Muscle of back (tissue), 13 donors: ENCODE results near the gene DESI2. TPM values are rescaled to one million over a fixed set of nuclear protein-coding genes. Genes with fewer than 3 reads are reported as not detected.

Experiments
- DNase-seq, 3 donors: peaks; one replicate each; pipeline versions ENCODE4 v3.0.0 to v3.0.0-alpha.2; 2013
- long read RNA-seq, 9 donors: transcript quantifications; one replicate each; lab custom pipeline, GENCODE V29; 2026
- polyA plus RNA-seq, 10 donors: library from polyadenylated mRNA; unstranded; fragments of 120-200 nt; gene quantifications; one replicate each; pipeline ENCODE4 v1.2.1, GENCODE V29; 2013; ENCODE audit not compliant: insufficient read length in 10 of 10

The DESI2 gene
- 10 to 100 TPM; 42.6 to 57.2 (median 50.4) TPM for polyA plus RNA-seq
- long read RNA-seq, donor 1, full-length matches to known transcripts = 20 of 20 reads
- long read RNA-seq, donor 1, partial matches to known transcripts = 0 of 20 reads
- long read RNA-seq, donor 1, other reads (novel, unspliced or antisense) = 0 of 20 reads
- long read RNA-seq, donor 2, full-length matches to known transcripts = 13 of 13 reads
- long read RNA-seq, donor 2, partial matches to known transcripts = 0 of 13 reads
- long read RNA-seq, donor 2, other reads (novel, unspliced or antisense) = 0 of 13 reads
- long read RNA-seq, donor 3 = 0 reads
- long read RNA-seq, donor 4, full-length matches to known transcripts = 14 of 14 reads
- long read RNA-seq, donor 4, partial matches to known transcripts = 0 of 14 reads
- long read RNA-seq, donor 4, other reads (novel, unspliced or antisense) = 0 of 14 reads
- long read RNA-seq, donor 5, full-length matches to known transcripts = 13 of 13 reads
- long read RNA-seq, donor 5, partial matches to known transcripts = 0 of 13 reads
- long read RNA-seq, donor 5, other reads (novel, unspliced or antisense) = 0 of 13 reads
- long read RNA-seq, donor 6, full-length matches to known transcripts = 16 of 16 reads
- long read RNA-seq, donor 6, partial matches to known transcripts = 0 of 16 reads
- long read RNA-seq, donor 6, other reads (novel, unspliced or antisense) = 0 of 16 reads
- long read RNA-seq, donor 7, full-length matches to known transcripts = 6 of 6 reads
- long read RNA-seq, donor 7, partial matches to known transcripts = 0 of 6 reads
- long read RNA-seq, donor 7, other reads (novel, unspliced or antisense) = 0 of 6 reads
- long read RNA-seq, donor 8, full-length matches to known transcripts = 17 of 17 reads
- long read RNA-seq, donor 8, partial matches to known transcripts = 0 of 17 reads
- long read RNA-seq, donor 8, other reads (novel, unspliced or antisense) = 0 of 17 reads
- long read RNA-seq, donor 9, full-length matches to known transcripts = 1 of 1 reads
- long read RNA-seq, donor 9, partial matches to known transcripts = 0 of 1 reads
- long read RNA-seq, donor 9, other reads (novel, unspliced or antisense) = 0 of 1 reads

GRCh38 chr1:244652623-244653438, at the start of gene DESI2:
Gene DESI2 (plus strand): TSS chr1:244653126. CDS start chr1:244653314, 188 bp downstream.
- peak; percentile 99 to 100 (median 99) for DNase-seq

- peak in 2 of 3 donors; percentile 17 to 41 for DNase-seq
Observed at GRCh38 chr1:244603498-244603897, 49.4 kb upstream of the DESI2 start.

GRCh38 chr1:244605835-244606370, 47.0 kb upstream of the DESI2 start:
- DNase-seq = no peak

GRCh38 chr1:244614113-244614836, 38.7 kb upstream of the DESI2 start:
- DNase-seq = peak in 1 of 3 donors; percentile 23

- no peak for DNase-seq
Observed at GRCh38 chr1:244614879-244615278, 38.0 kb upstream of the DESI2 start.

- DNase-seq = no peak
Observed at GRCh38 chr1:244615301-244615700, 37.6 kb upstream of the DESI2 start.

- no peak for DNase-seq
Observed at GRCh38 chr1:244626709-244627108, 26.2 kb upstream of the DESI2 start.

GRCh38 chr1:244628789-244629188, 24.1 kb upstream of the DESI2 start:
- DNase-seq = no peak

- DNase-seq = no peak
Observed at GRCh38 chr1:244633140-244633539, 19.8 kb upstream of the DESI2 start.

GRCh38 chr1:244634546-244634945, 18.4 kb upstream of the DESI2 start:
- no peak for DNase-seq

GRCh38 chr1:244636488-244637259, 16.3 kb upstream of the DESI2 start:
- no peak for DNase-seq

GRCh38 chr1:244639561-244639960, 13.4 kb upstream of the DESI2 start:
- no peak for DNase-seq

GRCh38 chr1:244640917-244641316, 12.0 kb upstream of the DESI2 start:
- no peak for DNase-seq

- DNase-seq = no peak
Observed at GRCh38 chr1:244642526-244642925, 10.4 kb upstream of the DESI2 start.

GRCh38 chr1:244642988-244643387, 9.9 kb upstream of the DESI2 start:
- no peak for DNase-seq

- no peak for DNase-seq
Observed at GRCh38 chr1:244645414-244645813, 7.5 kb upstream of the DESI2 start.

- no peak for DNase-seq
Observed at GRCh38 chr1:244645890-244646289, 7.0 kb upstream of the DESI2 start.

GRCh38 chr1:244647819-244648218, 5.1 kb upstream of the DESI2 start:
- DNase-seq = no peak

GRCh38 chr1:244651956-244652622, 837 bp upstream of the DESI2 start:
- no peak for DNase-seq
